ENCODE results near the gene GNGT1.

Gene GNGT1

GRCh38 chr7:93879356-93879755, 27.0 kb upstream of the GNGT1 start:
- TF ChIP-seq POU6F1 (CRISPR knock-in tag; IDR thresholded peaks at IDR 0.05; ENCODE audit: borderline replicate concordance, low read depth) (no peak), ZC3H10 (CRISPR knock-in tag; IDR thresholded peaks at IDR 0.05) (no peak), TSHZ2 (CRISPR knock-in tag; IDR thresholded peaks at IDR 0.05) (no peak), ZFP3 (CRISPR knock-in tag; IDR thresholded peaks at IDR 0.05) (no peak), RARB (CRISPR knock-in tag; IDR thresholded peaks at IDR 0.05) (no peak), ARNTL (CRISPR knock-in tag; IDR thresholded peaks at IDR 0.05; ENCODE audit: borderline replicate concordance, low read depth) (no peak)
- ATAC-seq: no peak

- no peak for TF ChIP-seq GLIS3 (CRISPR knock-in tag; IDR thresholded peaks at IDR 0.05)
- TF ChIP-seq POU6F1 (CRISPR knock-in tag; IDR thresholded peaks at IDR 0.05; ENCODE audit: borderline replicate concordance, low read depth): no peak
- TF ChIP-seq ZFP30 (CRISPR knock-in tag; IDR thresholded peaks at IDR 0.05): no peak
- no peak for TF ChIP-seq TSHZ2 (CRISPR knock-in tag; IDR thresholded peaks at IDR 0.05)
- no peak for TF ChIP-seq ARNTL (CRISPR knock-in tag; IDR thresholded peaks at IDR 0.05; ENCODE audit: borderline replicate concordance, low read depth)
- TF ChIP-seq ZNF70 (CRISPR knock-in tag; IDR thresholded peaks at IDR 0.05): no peak
- no peak for TF ChIP-seq ZFP3 (CRISPR knock-in tag; IDR thresholded peaks at IDR 0.05)
- no peak for TF ChIP-seq PATZ1 (CRISPR knock-in tag; IDR thresholded peaks at IDR 0.05; ENCODE audit: borderline replicate concordance)
- no peak for TF ChIP-seq CSRNP3 (CRISPR knock-in tag; IDR thresholded peaks at IDR 0.05)
- TF ChIP-seq RARB (CRISPR knock-in tag; IDR thresholded peaks at IDR 0.05): no peak
- no peak for TF ChIP-seq ESRRG (CRISPR knock-in tag; IDR thresholded peaks at IDR 0.05)
- TF ChIP-seq CREB5 (CRISPR knock-in tag; IDR thresholded peaks at IDR 0.05; ENCODE audit: low read depth): no peak
- ATAC-seq: no peak; the same call in 2 of the 3 replicates
Measured at GRCh38 chr7:93882468-93882867, 23.9 kb upstream of the GNGT1 start.

Measured in SK-N-SH treated with all-trans-retinoic acid at 6 μM for 48 hours (cell line).